Ectodermal cell (in vitro differentiated cells): ENCODE data around the gene DNAL1.

Source experiments
- H3K27ac ChIP-seq: 2 replicates; pipeline ENCODE4 v1.7.0; 2013; ENCODE audit warnings: mild to moderate bottlenecking, low read depth, low read length; ENCODE audit not compliant: insufficient read depth, poor library complexity, severe bottlenecking
- H3K27me3 ChIP-seq: 2 replicates; pipeline ENCODE4 v1.7.0; 2013; ENCODE audit warnings: mild to moderate bottlenecking, low read length; ENCODE audit not compliant: insufficient read depth, control insufficient read depth, poor library complexity, severe bottlenecking
- H3K36me3 ChIP-seq: one replicate; pipeline ENCODE4 v1.7.0; 2013; ENCODE audit warnings: low read length; ENCODE audit not compliant: control insufficient read depth, insufficient read depth
- H3K4me1 ChIP-seq: one replicate; pipeline ENCODE4 v1.7.0; 2013; ENCODE audit warnings: low read length; ENCODE audit not compliant: control insufficient read depth, insufficient read depth
- H3K4me3 ChIP-seq: 2 replicates; pipeline ENCODE4 v1.7.0; 2013; ENCODE audit warnings: low read depth, low read length, control low read depth; ENCODE audit not compliant: insufficient read depth
- H3K9me3 ChIP-seq: 2 replicates; pipeline ENCODE4 v1.7.0; 2013; ENCODE audit warnings: mild to moderate bottlenecking, low read length, moderate library complexity; ENCODE audit not compliant: control insufficient read depth
- WGBS, 2 experiments: methylation state at CpG; one replicate each; pipeline ENCODE4 v1.1.7; 2013; ENCODE audit warnings: missing lambda C conversion rate in 2 of 2; 5-methylcytosine and 5-hydroxymethylcytosine counted together

The DNAL1 gene

DNA sequence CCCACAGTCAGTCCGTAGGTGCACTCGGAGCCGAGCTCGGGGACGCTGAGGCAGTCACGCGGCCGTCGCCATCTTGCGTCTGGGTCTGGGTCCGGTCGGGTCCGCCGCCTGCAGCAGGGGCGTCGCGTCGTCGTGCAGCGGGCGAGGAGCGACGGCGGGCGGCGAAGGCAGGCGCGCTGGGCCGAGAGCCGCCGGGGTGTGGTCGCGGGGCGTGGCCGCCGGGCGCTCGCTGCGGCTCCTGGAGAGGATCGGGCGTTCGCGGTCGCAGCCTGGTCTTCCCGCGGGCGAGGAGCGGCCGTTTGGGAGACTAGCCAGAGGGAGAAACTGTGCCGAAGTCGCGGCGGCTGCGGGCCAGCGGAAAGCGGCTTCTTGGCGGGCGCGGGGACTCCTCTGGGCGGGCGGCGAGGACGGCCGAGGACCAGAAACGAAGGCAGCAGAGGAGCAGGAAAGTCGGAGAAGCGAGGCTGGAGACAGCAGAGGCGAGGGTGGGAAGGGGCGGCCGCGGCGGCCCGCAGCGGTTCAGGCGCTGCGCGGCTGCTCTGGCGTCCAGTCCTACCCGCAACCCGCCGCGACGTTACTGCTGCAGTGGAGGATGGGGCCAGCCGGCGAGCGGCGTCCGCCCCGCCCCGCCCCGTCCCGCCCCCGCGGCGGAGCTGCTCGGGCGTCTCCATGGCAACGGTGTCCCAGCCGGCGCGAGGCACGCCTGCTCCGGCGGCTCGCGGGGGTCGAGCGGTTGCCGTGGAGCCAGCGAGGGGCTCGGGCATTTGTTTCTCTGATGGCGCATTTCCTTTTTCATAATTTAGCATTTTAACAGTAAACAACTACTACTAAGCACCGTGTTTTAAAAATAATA lies 69.2 kb downstream of the DNAL1 start, which contains the start of gene PNMA1:
Gene PNMA1, minus strand, starts transcription at position 582 of the 853 bp plus-strand sequence. CDS start 745 bp downstream, outside the sequence.
- Histone ChIP-seq H3K36me3 (no peaks in the 10 kb centered on the region), H3K4me3 (peak within 1 kb of the TSS; percentile 90), H3K27ac (peak within 1 kb of the TSS; percentile 92), H3K4me1 (peaks cover 24% of the 10 kb centered on the region), H3K9me3 (no peaks in the 10 kb centered on the region), H3K27me3 (no peaks in the 10 kb centered on the region)
- 0% methylated on average over 112 to 113 of the region's 113 CpGs for WGBS, 2 experiments

DNA sequence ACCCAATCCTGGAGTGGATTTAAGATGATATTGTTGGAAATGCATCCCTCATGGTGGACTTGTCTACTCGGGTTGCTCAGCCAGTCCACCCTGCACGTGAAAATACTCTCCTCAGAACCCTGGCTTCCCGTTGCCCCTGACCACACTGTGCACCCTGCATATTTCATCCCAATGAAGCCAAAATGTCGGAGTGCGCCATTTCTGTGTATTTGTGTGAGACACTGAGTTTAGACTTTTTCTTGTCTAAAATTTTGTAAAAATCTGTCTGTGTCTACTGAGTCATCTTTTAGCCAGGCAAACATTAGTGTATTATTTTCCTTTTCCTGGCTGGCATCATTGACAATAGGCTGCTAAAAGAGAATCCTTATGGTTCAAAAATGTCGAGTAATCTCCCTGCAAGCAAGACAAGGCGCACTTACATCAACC lies 69.9 kb downstream of the DNAL1 start:
- Histone ChIP-seq H3K27me3 (no peaks in the 10 kb centered on the region), H3K9me3 (no peaks in the 10 kb centered on the region), H3K36me3 (no peaks in the 10 kb centered on the region), H3K27ac (peak overlapping the region; percentile 52), H3K4me3 (peak overlapping the region; percentile 90), H3K4me1 (peaks cover 29% of the 10 kb centered on the region)
- 48 to 52% methylated on average over 7 of the region's 7 CpGs for WGBS, 2 experiments

DNA sequence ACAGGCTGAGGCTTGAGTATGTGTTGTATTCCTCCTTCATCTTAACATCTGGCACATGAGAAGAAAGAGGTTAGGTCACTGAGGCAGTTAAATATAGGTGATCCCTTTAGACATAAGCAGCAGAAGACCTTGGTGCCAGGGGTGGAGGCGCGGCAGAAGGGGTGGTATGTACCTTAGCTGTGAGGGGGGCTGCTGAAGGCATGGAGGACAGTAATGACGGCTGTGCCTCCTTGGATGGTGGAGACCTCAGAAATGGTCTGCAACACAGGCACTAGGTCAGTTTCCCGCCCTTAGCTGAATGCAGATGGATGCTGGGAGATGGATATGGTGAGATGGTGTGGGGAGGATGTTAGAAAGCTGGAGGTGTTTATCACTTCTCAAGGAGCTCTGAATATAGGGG lies 70.9 kb downstream of the DNAL1 start:
- Histone ChIP-seq H3K4me1 (peaks cover 31% of the 10 kb centered on the region), H3K27me3 (no peaks in the 10 kb centered on the region), H3K4me3 (no peak overlapping the region), H3K36me3 (no peaks in the 10 kb centered on the region), H3K9me3 (no peaks in the 10 kb centered on the region), H3K27ac (no peak overlapping the region)
- 91 to 93% methylated on average over 4 of the region's 4 CpGs for WGBS, 2 experiments

DNA sequence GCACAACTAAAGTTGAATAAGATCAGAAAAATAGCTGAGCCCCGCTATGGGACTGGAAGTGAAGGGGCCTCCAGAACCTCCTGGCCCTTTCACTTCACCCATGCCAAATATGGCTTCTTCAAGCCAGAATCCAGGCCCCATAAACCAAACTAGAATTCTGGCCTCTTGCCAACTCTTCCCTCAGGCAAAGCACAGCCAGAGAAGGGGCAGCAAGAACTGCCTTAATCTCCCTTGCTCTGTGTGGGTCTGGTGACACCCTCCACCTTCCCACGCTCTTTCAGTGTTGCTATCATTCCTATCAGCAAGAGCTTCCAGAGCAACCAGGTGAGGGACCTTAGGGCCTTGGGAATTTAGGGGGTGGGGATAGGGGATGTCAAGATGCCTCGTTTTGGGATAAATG lies 72.5 kb downstream of the DNAL1 start:
- H3K27me3 ChIP-seq = no peaks in the 10 kb centered on the region
- 84 to 90% methylated on average over 3 of the region's 3 CpGs for WGBS, 2 experiments
- H3K9me3 ChIP-seq = no peaks in the 10 kb centered on the region
- H3K4me1 ChIP-seq = peaks cover 31% of the 10 kb centered on the region
- H3K4me3 ChIP-seq = peak overlapping the region; percentile 13
- H3K36me3 ChIP-seq = no peaks in the 10 kb centered on the region
- H3K27ac ChIP-seq = no peak overlapping the region

DNA sequence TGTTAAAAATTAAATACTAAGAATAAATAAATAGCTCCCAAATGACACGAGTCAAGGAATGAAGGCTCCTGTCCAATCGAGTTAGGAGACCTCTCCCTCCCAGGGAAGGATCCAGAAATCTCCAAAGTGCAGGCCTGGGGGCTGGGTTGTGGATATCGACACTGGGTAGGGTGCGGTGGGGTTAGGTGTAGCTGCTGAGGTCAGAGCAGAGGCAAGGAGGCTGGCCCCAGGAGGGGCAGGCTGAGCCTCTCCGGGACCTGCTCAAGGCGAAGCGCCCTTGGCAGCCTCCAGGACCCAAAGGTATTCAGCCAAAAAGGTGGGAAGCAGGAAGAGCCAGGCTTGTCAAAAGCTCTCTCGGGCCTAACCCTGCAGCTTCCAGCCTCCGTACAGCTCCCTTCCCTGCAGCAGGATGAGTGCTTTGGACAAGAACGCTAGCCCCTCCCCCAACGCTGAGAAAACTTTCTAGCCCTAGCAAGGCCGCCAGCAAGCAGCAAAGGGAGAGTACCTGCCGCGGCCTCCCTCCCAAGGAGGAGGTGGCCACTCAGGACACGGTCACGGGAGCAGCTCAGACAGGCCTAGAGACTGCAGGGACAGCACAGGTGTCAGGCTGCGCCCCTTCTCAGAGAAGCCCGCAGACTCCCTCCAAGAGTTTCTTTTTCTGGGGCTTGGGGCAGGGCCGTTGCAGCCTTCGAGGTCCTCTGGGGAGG lies 73.1 kb downstream of the DNAL1 start:
- H3K27ac ChIP-seq = peak overlapping the region; percentile 75
- H3K36me3 ChIP-seq = no peaks in the 10 kb centered on the region
- peak overlapping the region; percentile 59 for H3K4me3 ChIP-seq
- H3K9me3 ChIP-seq = no peaks in the 10 kb centered on the region
- H3K27me3 ChIP-seq = no peaks in the 10 kb centered on the region
- WGBS, 2 experiments = 42 to 44% methylated on average over 20 of the region's 20 CpGs
- H3K4me1 ChIP-seq = peaks cover 31% of the 10 kb centered on the region

DNA sequence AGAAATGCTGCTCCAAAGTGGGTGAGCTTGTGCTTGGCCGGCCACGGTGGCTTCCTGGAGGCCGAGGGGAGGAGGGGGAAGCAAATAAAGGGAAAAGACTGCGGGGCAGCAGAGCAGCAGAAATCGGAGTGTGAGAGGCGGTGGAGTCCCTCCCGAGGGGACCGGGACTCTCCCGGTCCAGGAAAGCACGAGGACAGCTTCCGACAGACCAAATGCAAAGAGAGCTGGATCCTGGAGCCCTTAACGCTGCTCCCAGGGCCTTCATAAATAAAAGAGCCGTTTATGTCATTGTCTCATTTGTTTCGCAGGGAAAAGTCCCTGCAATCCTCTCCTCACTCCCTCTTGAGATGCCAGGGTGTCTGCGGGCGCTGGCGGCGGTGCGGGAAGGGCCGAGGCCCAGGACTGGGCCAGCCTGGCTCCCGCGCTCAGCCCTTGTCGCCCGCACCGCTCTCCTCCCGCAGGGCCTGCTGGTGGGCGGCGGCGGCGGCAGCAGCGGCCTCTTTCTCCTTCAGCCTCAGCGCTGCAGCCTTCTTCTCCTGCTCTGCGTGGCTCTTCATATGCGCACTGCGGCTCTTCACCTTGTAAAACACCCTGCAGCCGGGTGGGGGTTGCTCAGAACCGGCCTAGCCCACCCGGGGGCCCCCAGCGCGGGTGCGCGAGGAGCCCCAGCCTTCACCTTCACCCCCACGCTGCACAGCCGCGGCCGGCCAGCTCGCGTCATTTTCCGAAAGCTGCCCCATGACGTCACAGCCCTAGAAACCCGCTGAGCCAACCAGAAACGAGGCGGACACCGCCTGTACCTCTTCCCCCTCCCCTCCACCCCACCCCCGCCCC lies 73.8 kb downstream of the DNAL1 start:
- H3K36me3 ChIP-seq = no peaks in the 10 kb centered on the region
- 7 to 10% methylated on average over 51 to 54 of the region's 55 CpGs for WGBS, 2 experiments
- no peaks in the 10 kb centered on the region for H3K27me3 ChIP-seq
- no peaks in the 10 kb centered on the region for H3K9me3 ChIP-seq
- peak overlapping the region; percentile 75 for H3K27ac ChIP-seq
- peaks cover 31% of the 10 kb centered on the region for H3K4me1 ChIP-seq
- peak overlapping the region; percentile 59 for H3K4me3 ChIP-seq

DNA sequence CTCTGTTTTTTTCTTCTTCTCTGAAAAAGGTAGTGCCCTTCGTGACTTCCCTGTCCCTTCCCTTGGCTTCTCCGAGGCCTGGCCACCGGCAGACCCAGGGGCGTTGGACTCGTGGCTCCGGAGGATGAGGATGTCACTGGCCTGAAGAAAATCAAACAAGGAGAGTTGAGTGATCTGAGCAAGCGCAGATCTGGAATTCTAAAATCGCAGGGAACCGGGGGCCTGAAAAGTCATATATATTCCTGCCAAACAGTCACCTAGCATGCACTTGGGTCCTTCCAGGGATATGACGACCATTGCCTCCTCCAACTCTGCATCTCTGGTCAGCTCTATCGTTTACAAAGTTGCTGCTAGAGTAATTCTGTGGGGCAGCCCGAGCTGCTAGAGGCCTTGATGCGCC lies 74.6 kb downstream of the DNAL1 start:
- 66% methylated on average over 13 of the region's 13 CpGs for WGBS, 2 experiments
- Histone ChIP-seq H3K27me3 (no peaks in the 10 kb centered on the region), H3K27ac (no peak overlapping the region), H3K4me1 (peaks cover 31% of the 10 kb centered on the region), H3K4me3 (no peak overlapping the region), H3K36me3 (no peaks in the 10 kb centered on the region), H3K9me3 (no peaks in the 10 kb centered on the region)

DNA sequence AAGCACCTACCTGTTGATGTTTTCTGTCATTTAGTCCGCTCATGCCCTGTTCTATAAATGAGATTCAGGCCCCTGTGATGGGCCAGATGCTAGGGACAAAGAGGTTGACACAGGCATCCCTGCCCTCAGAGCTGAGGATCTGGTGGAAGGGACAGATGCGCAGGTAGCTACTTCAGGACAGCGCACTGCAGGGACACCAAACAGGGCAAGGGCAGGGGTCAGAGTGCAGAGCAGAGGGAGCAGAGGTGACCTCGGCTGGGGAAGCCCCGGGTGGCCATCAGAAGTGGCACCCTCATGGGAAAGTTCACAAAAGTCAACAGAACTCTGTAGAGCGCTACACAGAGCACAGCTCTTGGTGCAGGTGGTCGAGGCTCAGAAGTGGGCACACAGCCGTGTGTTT lies 75.0 kb downstream of the DNAL1 start:
- Histone ChIP-seq H3K4me3 (no peak overlapping the region), H3K9me3 (no peaks in the 10 kb centered on the region), H3K4me1 (peaks cover 28% of the 10 kb centered on the region), H3K36me3 (no peaks in the 10 kb centered on the region), H3K27ac (no peak overlapping the region), H3K27me3 (no peaks in the 10 kb centered on the region)
- WGBS, 2 experiments = 84 to 86% methylated on average over 8 of the region's 8 CpGs

DNA sequence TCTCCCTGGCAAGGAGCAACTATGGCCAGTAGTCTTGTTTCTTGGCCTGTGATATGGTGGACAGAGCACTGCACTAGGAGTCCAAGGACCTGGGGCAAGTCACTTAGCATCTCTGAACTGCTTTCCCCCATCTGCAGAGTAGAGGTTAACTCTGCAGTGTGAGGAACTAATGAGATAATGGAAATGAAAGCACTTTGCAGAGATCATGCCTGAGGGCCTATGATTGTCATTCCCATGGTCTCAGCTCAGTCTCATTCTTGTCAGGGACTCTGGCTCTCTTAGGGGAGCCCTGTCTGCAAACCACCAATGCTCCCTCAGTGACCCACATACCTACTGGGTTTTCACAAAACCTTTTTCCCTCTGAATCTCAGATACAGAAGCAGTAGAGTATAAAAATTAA lies 75.8 kb downstream of the DNAL1 start:
- H3K9me3 ChIP-seq = no peaks in the 10 kb centered on the region
- peaks cover 25% of the 10 kb centered on the region for H3K4me1 ChIP-seq
- H3K36me3 ChIP-seq = no peaks in the 10 kb centered on the region
- no peak overlapping the region for H3K4me3 ChIP-seq
- no peak overlapping the region for H3K27ac ChIP-seq
- H3K27me3 ChIP-seq = no peaks in the 10 kb centered on the region
